ENCODE measurements around the gene UBE2S.
"Not testable (repeated sequence)": the region's sequence is repeated elsewhere in the genome, so short reads cannot be mapped to it uniquely, and the experiment has no call there.

UBE2S gene

DNA sequence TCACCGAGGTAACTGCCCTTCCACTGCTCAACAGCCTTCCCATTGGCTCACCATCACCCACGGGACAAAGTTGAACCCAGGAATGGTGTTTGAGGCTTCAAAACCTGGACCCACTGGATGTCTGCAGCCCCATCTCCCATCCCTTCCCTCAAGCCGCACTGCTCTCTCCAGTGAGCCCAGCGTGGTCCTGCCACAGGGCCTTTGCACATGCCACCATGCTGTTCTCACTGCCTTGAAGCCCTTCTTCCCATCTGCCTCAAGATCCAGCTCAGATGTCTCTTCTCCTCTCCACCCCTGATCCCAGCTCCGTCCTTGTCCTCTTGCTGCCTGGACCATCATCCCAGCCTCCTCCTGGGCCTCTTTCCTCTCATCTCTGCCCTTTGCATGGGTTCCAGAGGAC is 31.5 kb upstream of the UBE2S start:
- no peak for DNase-seq

DNA sequence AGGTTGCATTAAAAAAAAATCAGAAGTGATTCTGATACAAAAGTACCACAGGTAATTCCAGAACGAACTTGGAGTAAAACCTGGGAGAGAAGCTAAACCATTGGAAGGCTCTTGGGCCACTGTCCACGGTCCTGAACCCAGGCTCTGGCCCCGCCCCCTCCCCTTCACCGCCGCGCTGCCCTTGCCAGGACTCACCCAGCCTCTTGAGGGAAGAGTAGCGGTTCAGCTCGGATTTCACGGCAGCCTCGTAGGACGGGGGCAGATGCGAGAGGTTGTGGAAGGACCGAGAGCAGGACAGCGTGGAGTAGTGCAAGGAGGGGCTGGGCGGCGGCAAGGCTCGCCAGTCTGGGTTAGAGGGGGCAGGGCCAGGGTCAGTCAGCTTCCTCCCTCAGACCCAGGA is 29.8 kb upstream of the UBE2S start:
- DNase-seq: no peak

- DNase-seq: no peak
Measured at GRCh38 chr19:55436847-55437246, 29.3 kb upstream of the UBE2S start.

GRCh38 chr19:55435020-55435419 is 27.4 kb upstream of the UBE2S start:
- no peak for DNase-seq

GRCh38 chr19:55434356-55434919 is 26.9 kb upstream of the UBE2S start:
- no peak for DNase-seq

GRCh38 chr19:55433292-55433691 is 25.7 kb upstream of the UBE2S start:
- no peak for DNase-seq

- DNase-seq: no peak
Measured at GRCh38 chr19:55432241-55432959, 24.8 kb upstream of the UBE2S start.

- DNase-seq: peak; percentile 25
Measured at GRCh38 chr19:55431183-55431582, 23.6 kb upstream of the UBE2S start.

DNA sequence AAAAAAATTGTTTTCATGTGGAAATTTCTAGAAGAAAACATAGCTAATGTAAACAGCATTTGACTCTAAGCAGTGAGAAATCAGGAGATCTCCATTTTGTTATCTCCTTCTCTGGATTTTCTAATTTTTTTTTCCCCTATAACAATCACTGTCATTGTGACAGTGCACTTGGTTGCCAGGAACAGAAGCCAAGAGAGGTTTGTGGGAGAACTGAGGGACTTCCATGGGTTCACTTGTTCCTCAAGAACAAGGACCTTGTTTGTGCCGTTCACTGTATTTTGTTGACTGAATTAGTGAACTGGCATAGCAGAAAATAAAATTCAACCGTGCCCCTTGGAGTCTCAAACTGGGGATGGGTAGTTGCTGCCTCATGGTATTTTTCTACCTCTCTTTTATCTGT is 18.5 kb upstream of the UBE2S start:
- no peak for DNase-seq

GRCh38 chr19:55424518-55424917 is 16.9 kb upstream of the UBE2S start:
- no peak for DNase-seq

- DNase-seq: no peak
Measured at GRCh38 chr19:55423225-55424005, 15.8 kb upstream of the UBE2S start.

DNA sequence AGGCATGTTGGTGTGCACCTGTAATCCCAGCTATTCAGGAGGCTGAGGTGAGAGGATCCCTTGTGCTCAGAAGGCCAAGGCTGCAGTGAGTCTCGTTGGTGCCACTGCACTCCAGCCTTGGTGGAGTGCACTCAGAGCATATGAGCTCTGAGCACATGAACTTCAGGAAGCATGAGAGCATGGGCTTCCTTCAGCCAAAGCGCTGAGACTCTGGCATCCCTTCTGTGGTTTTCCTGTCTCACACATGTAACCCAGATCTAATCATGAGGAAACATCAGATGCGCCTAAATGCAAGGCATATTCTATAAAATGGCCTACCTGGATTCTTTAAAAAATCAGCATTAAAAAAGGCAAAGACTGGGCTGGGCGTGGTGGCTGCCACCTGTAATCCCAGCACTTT is 13.7 kb upstream of the UBE2S start:
- DNase-seq: not testable (repeated sequence)

GRCh38 chr19:55419624-55420236 is 12.1 kb upstream of the UBE2S start:
- DNase-seq: no peak

DNA sequence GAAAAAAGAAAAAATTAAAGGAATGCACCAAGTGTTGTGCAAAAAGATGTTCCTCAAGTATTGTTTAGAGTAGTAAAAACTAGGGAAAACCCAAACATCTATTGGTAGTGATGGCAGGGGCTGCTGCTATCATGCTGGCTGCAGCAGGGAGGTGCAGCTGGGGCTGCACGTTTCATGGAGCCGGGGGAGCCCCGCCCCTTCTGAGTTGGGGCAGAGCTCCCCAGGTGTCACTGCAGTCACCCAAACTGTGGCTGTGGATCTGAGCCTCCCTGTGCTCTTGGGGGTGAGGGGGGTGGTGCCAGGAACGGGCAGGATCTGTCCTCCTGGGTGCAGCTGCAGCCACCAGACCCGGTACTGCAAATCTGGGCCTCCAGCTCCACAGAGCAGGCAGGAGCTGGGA is 11.5 kb upstream of the UBE2S start:
- no peak for DNase-seq

GRCh38 chr19:55418185-55418584 is 10.6 kb upstream of the UBE2S start:
- DNase-seq: peak; percentile 70

DNA sequence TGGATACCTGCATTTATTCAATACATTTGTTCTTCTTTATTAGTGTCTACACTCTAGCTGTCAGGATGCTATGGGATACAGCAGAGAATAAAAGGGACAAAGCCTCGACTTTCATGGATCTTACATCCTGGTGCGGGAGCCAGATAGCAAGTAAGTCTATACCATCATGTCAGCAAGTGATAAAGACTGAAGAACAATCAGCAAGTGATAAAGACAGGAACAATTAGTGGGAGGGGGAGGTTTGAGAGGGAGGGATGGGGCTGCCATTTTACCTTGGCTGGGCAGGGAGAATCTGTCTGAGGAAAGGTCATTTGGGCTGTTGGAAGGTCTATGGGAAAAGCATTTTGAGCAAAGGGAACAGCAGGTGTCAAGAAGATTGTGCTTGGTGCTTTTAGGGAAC is 2.6 kb upstream of the UBE2S start:
- DNase-seq: no peak

DNA sequence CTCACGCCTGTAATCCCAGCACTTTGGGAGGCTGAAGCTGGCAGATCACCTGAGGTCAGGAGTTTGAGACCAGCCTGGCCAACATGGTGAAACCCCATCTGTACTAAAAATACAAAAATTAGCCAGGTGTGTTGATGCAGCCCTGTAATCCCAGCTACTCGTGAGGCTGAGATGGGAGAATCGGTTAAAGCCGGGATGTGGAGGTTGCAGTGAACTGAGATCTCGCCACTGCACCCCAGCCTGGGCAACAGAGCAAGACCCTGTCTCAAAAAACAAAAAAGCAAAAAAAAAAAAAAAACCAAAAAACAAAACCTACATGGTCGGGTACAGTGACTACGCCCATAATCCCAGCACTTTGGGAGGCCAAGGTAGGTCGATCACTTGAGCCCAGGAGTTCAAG is 1.6 kb upstream of the UBE2S start:
- DNase-seq: not testable (repeated sequence)

DNA sequence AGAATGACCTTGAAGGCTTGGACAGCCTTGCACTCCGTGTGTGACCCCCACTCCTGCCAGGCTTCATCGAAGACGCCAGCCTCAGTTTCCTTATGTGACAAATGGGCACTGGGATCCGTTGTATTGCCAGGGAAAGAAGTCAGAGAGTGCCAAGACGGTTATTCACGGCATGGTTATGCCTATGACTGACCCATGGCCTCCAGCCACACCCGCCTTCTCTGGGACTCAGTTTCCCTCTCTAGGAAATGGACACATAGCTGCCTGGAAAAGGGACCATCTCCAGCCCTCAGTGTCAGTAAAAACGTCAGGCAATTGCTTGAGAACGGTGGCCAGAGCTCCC is 915 bp upstream of the UBE2S start:
- DNase-seq: no peak

DNA sequence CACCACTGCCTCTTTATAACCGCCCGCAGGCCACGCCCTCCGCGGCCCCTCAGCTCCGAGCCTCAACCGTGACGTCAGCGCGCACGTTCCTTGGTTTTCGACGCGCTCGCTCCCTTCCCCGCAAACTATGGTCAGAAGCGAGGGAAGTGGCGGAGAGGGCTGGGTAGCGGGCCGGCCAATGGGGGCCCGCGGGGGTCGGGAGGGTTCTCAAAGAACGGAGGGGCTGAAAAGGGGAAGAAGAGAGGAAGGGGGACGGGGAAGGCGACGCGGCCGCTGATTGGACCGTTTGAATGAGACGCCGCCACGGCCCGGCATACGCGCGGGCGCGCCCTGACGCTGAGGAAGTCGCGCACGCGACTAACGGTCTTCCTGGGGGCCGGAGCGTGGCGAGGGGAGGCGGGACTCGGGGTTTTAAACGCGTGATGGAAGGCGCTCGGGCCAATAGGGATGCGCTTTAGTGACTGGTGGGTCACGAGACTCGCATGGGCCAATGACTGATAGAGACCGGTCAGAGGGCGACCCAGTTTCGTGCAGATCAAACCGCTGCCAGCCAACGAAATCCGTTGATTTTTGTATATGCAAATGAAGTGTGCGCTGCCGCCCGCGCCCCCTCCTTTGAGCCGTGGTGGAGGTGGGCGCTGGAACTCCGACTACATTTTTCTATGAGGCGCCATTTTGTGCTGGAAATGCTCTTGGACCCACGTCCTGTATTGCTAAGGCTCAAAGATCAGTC is 378 bp upstream of the UBE2S start:
- peak; percentile 99 for DNase-seq

DNA sequence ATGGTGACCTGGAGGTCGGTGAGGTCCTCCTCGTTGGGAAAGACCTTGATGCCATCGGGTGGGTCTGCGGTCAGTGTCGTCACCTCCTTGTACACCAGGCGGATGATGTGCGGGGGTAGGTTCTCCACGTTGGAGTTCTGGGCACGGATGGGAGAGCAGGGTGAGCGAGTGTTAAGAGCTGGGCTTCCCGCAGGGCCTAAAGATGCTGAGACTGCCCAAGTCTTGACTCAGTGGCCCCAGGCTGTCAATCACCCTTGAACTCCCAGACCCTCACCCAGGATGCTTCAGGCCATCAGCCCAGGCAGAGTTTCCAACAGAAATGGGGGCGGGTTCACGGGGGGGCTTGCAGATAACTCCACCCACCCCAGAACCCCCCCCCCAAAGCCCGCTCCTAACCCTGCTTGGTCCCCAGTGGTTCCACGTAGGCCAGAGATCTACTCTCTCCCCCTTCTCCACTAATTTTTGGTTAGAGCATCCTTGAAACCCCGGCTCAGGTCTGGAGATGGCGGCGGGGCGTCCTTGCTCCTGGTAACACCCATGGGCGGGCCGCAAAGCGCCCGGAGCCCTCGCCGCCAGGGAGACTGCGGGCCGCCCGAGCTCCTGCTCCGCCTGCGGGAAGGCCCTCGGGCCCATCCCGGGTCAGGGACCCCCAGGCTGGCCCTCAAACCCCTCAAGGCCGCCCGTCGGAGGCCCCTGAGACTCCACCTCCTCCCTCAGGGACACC is 600 bp downstream of the UBE2S start:
- peak; percentile 32 for DNase-seq

- no peak for DNase-seq
Measured at GRCh38 chr19:55406091-55406825, 1.3 kb downstream of the UBE2S start.

- DNase-seq: no peak
Measured at GRCh38 chr19:55405638-55406037, 1.9 kb downstream of the UBE2S start.

Data from inflammatory macrophage treated with lipopolysaccharide for 4 hours (primary cell).